Adrenal gland (tissue), 12 donors: Measurements from ENCODE around the gene RUNX3. TPM values are rescaled to one million over a fixed set of nuclear protein-coding genes. Genes with fewer than 3 reads are reported as not detected.
A peak's percentile ranks its signal among the peaks of the same experiment; 100 is the strongest.

ENCODE experiments used
- DNase-seq, 7 donors: peaks; one replicate each; pipeline ENCODE4 v3.0.0-alpha.2; 2019 to 2020
- H3K27ac ChIP-seq, 5 donors: fragments of 200-600 bp; sonication (generic) in 4 of 5; 1 replicate in 3 of 5; 2 replicates in 2 of 5; pipeline versions ENCODE4 v1.5.1 to v1.8.0; 2016 to 2020; ENCODE audit warnings: mild to moderate bottlenecking in 1 of 5
- H3K27me3 ChIP-seq: fragments of 200-600 bp; 2 replicates; pipeline ENCODE4 v1.8.0; 2021
- H3K36me3 ChIP-seq, 2 donors: fragments of 200-600 bp; replicated peaks in 1 of 2; 1 replicate in 1 of 2; 2 replicates in 1 of 2; pipeline versions ENCODE4 v1.5.1 to v1.8.0; 2018 to 2022
- H3K4me1 ChIP-seq, 2 donors: fragments of 200-600 bp; replicated peaks in 1 of 2; 1 replicate in 1 of 2; 2 replicates in 1 of 2; pipeline versions ENCODE4 v1.5.1 to v1.8.0; 2018 to 2021
- H3K4me3 ChIP-seq, 4 donors: fragments of 200-600 bp; sonication (generic) in 3 of 4; one replicate each; pipeline ENCODE4 v1.5.1; 2016 to 2018
- H3K9me3 ChIP-seq, 3 donors: fragments of 200-600 bp; sonication (generic) in 1 of 3; replicated peaks in 1 of 3; 1 replicate in 2 of 3; 2 replicates in 1 of 3; pipeline versions ENCODE4 v1.5.1 to v1.8.0; 2016 to 2021
- CTCF ChIP-seq, 6 experiments: fragments of 450-650 bp in 4 of 6; fragments of 200-600 bp in 2 of 6; sonication (generic) in 1 of 6; IDR thresholded peaks; 1 replicate in 5 of 6; 2 replicates in 1 of 6; pipeline versions ENCODE4 v1.5.1 to v1.8.0; 2016 to 2021; ENCODE audit warnings: antibody characterized with exemption in 6 of 6, mild to moderate bottlenecking in 2 of 6, moderate library complexity in 1 of 6
- POLR2A ChIP-seq, 2 donors: fragments of 450-650 bp; IDR thresholded peaks; one replicate each; pipeline ENCODE4 v1.6.1; 2017; ENCODE audit warnings: antibody characterized with exemption in 2 of 2, mild to moderate bottlenecking in 2 of 2, moderate library complexity in 1 of 2
- WGBS, 4 donors: extraction: QIAGEN DNeasy Blood & Tissue Kit in 2 of 4; methylation state at CpG; one replicate each; pipeline versions ENCODE4 v1.1.5 to v1.1.7; 2013 to 2017; 5-methylcytosine and 5-hydroxymethylcytosine counted together
- intact Hi-C, 2 donors: fragments of 100-400 bp; cut with DNase I; formaldehyde crosslinking; loops; one replicate each; pipeline versions ENCODE4 v1.14.1 to v1.15.0; 2022 to 2023
- polyA plus RNA-seq, 3 donors: library from polyadenylated mRNA; stranded (reverse); fragments of 200-250 nt in 2 of 3; fragments of 350-450 nt in 1 of 3; fragmentation: Illumina TruSeq in 1 of 3; extraction: RNeasy Lipid Tissue Mini Kit (QIAGEN cat#74804) in 1 of 3; gene quantifications; one replicate each; pipeline ENCODE4 v1.2.3, GENCODE V29; 2013 to 2014
- total RNA-seq, 9 donors: library from RNA; depleted of rRNA in 4 of 9; stranded (reverse); fragments of >200 nt in 4 of 9; fragments of 120-200 nt in 1 of 9; fragmentation: NEBNext Ultra II Directional in 1 of 9; extraction: Animal tissue kit (Norgen Biotek cat#: 25700) in 1 of 9; gene quantifications; one replicate each; pipeline versions ENCODE4 v1.1.0 to v1.2.4, GENCODE V29; 2013 to 2023
- donor health status: healthy with polysubstance abuse.
- donor health status: Bipolar disorder and iron deficiency.
- donor health status: DM: yes; HTN: yes; CAD: no.
- donor health status: DM: no; HTN: no; CAD: no.
- donor health status: DM: no; HTN: no; CAD: no.
- donor health status: DM: yes; HTN: yes; CAD: no.

The RUNX3 gene
- total and polyA plus RNA-seq, 12 donors, result 0.06 to 7.5 (median 2.7) TPM

- Histone ChIP-seq H3K4me1 (no peaks in the 10 kb centered on the region), H3K27me3 (peaks cover 20% of the 10 kb centered on the region), H3K4me3 (no peak overlapping the region), H3K36me3 (no peaks in the 10 kb centered on the region), H3K27ac (no peak overlapping the region), H3K9me3 (no peaks in the 10 kb centered on the region)
- TF ChIP-seq CTCF (IDR thresholded peaks at IDR 0.05) (no peak), POLR2A (IDR thresholded peaks at IDR 0.05) (no peak)
- intact Hi-C loops, result no loop called here
- DNase-seq, result peak in 3 of 7 donors; percentile 0 to 38 (median 10)
- WGBS, 4 donors, result 78 to 92% (median 87%) methylated on average over 5 to 10 of the region's 10 CpGs
These were observed 27.0 kb downstream of the RUNX3 start for GRCh38 chr1:24903011-24903461.

GRCh38 chr1:24902471-24902891 lies 27.6 kb downstream of the RUNX3 start:
- Histone ChIP-seq H3K9me3 (no peaks in the 10 kb centered on the region), H3K27ac (no peak overlapping the region), H3K27me3 (peaks cover 20% of the 10 kb centered on the region), H3K4me1 (no peaks in the 10 kb centered on the region), H3K36me3 (no peaks in the 10 kb centered on the region), H3K4me3 (no peak overlapping the region)
- peak in 2 of 7 donors; percentile 7 to 28 for DNase-seq
- 87 to 96% (median 90%) methylated on average over 13 to 22 of the region's 22 CpGs for WGBS, 4 donors
- intact Hi-C loops, result no loop called here
- TF ChIP-seq POLR2A (IDR thresholded peaks at IDR 0.05), result no peak

- peak in 2 of 7 donors; percentile 11 to 23 for DNase-seq
- 90 to 100% (median 94%) methylated on average over 1 to 38 of the region's 38 CpGs for WGBS, 4 donors
- Histone ChIP-seq H3K27ac (no peak overlapping the region), H3K36me3 (no peaks in the 10 kb centered on the region), H3K9me3 (no peaks in the 10 kb centered on the region), H3K4me3 (no peak overlapping the region), H3K4me1 (no peaks in the 10 kb centered on the region), H3K27me3 (peaks cover 20% of the 10 kb centered on the region)
- TF ChIP-seq POLR2A (IDR thresholded peaks at IDR 0.05) (no peak), CTCF (IDR thresholded peaks at IDR 0.05) (no peak)
- intact Hi-C loops, result no loop called here
These were observed 28.1 kb downstream of the RUNX3 start for GRCh38 chr1:24901791-24902470.

DNA sequence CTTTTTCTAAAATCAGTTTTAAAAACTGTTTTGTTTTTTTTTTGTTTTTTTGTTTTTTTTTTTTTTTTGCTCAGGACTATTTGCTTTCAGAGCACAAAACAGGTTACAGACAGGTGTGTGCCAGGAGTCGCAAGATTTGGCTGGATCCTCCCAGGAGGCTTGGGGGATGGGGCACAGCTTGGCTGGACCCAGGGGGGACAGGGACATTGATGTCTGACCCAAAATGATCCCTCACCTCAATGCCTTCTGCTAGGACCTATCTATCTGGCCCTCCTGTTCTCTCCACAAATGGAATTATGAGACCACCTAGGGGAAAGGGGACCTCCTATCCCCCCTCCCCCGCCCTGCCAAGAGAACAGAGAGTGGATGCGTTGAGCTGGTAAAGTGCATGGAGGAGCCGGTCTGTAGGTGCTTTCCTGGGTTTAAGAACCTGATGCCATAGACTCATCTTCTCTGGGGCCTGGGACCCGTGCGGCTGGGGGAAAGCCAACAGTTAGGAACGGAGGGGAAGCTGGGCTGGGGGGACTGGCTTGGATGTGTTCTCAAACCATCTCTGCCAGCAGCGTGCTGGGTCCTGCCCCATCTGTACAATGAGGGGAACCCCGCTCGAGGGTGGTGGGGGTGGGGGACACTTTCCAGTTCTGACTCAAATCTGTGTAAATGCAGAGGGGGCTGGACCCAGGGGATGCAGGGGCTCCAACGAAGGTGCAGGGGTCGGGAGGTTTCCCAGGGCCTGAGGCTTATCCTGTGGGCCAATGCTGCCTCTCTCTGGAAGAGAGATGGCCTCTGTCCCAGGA lies 28.9 kb downstream of the RUNX3 start:
- intact Hi-C loops, result no loop called here
- Histone ChIP-seq H3K27me3 (peaks cover 20% of the 10 kb centered on the region), H3K36me3 (no peaks in the 10 kb centered on the region), H3K4me3 (no peak overlapping the region), H3K4me1 (no peaks in the 10 kb centered on the region), H3K27ac (no peak overlapping the region), H3K9me3 (no peaks in the 10 kb centered on the region)
- TF ChIP-seq POLR2A (IDR thresholded peaks at IDR 0.05) (no peak), CTCF (IDR thresholded peaks at IDR 0.05) (no peak)
- peak in 2 of 7 donors; percentile 9 to 10 for DNase-seq
- WGBS, 4 donors, result 56 to 85% (median 77%) methylated on average over 11 to 12 of the region's 12 CpGs
